Ammon's horn (tissue), 1 donor: ENCODE measurements around the gene PRRT2.

Experiments
- DNase-seq: peaks from one replicate; pipeline ENCODE4 v3.0.0-alpha.2; 2016; ENCODE audit warnings: low spot score

Gene PRRT2

DNA sequence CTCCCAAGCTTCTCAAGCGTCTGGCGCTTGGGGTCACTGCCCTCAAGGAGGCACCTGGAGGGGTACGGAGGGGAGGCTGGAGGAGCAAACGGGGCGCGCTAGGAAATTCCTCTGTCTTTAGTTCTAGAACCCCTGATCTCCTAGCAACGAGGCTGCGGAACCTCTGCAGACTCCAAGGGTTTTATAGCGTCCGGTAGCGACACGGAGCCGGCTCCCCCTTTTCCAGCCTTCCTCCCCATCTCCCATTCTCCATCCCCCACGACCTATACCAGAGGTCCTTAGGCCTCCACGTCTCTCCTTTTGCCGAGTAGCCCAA, 51.6 kb downstream of the PRRT2 start:
- DNase-seq: no peak

DNA sequence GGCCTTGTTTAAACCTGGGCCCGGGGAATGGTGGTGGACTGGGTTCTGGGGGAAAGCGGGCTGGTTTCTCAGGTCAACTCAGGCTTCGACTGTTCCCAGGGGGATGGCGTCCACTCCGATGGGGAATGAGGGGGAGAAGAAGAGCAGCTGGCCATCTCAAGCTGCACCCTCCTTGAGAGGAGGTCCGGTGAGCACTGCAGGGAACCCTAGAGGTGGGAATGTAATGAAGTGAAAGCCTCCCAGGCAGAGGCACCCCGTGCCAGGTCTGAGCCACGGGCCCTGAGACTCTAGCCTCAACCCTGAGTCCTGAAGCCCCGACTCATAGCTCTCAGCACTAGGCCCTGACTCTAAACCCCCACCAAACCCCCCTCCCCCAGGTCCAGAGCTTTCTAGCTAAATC, 52.2 kb downstream of the PRRT2 start:
- no peak for DNase-seq
